ENCODE data around the gene FXR1. TPM values are rescaled to one million over a fixed set of nuclear protein-coding genes. Genes with fewer than 3 reads are reported as not detected.
"Not testable (repeated sequence)": the region's sequence is repeated elsewhere in the genome, so short reads cannot be mapped to it uniquely, and the experiment has no call there.

FXR1 gene
- polyA plus RNA-seq, 3 donors, result 224 to 258 (median 236) TPM

DNA sequence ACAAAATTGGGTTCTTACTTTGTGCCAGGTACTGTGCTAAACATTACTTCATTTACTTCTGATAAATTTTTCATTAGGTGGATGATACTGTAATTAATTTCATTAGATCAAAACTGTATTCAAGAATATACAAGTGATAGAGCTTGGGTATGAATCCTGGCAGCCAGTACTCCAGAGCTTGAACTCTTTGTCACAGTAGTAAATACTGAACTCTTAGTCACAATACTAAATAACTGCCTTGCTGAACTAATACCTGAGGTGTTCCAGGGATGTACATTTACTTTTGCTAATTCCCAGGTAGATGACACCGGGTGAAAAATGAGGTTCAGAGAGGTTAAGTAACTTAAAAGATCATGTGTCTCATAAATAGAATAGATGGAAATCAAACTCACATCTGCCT lies 20.3 kb downstream of the FXR1 start:
- DNase-seq (ENCODE audit: low read depth in 3 of 3, low spot score in 2 of 3), result no peak

DNA sequence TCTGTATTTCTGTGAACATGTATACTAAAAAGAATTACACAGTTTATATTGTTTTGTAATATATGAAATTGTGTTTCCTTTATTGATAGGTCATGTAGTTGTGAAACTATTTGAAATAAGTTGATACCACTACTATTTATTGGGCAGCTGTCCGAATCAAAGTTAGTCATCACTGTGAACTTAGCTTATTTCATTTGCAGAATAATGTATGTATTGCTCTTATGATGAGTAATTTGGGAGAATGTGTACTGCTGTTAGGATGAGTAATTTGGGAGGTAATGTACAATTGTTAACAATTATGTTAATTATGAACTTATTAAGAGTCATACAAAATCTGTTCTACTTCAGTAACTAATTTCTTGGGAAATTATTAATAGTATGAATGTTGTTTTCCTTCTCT lies 22.2 kb downstream of the FXR1 start:
- no peak for DNase-seq (ENCODE audit: low read depth in 3 of 3, low spot score in 2 of 3)

GRCh38 chr3:180940826-180941225 lies 28.4 kb downstream of the FXR1 start:
- no peak for DNase-seq (ENCODE audit: low read depth in 3 of 3, low spot score in 2 of 3)

GRCh38 chr3:180947761-180948390 lies 35.4 kb downstream of the FXR1 start:
- no peak for DNase-seq (ENCODE audit: low read depth in 3 of 3, low spot score in 2 of 3)

- no peak for DNase-seq (ENCODE audit: low read depth in 3 of 3, low spot score in 2 of 3)
Observed at GRCh38 chr3:180959691-180960090, 47.2 kb downstream of the FXR1 start.

GRCh38 chr3:180961087-180961486 lies 48.6 kb downstream of the FXR1 start:
- DNase-seq (ENCODE audit: low read depth in 3 of 3, low spot score in 2 of 3), result no peak

DNA sequence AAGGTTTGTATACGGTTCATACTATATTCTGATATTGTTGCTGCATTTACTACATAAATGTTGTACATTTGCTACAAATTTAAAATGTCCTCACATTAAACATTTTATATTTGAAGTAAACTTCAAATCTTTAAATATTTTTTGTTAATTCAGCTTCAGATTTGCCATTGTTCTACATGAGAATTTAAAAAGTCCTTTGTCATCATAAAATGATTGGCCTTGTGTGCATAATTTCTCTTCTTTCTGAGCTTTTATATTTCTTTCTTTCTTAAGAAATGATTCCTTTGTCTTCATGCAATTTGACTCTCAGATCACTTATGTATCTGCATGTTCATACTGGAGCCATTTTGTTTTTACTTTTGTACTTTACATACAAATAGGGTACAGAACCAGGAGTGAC lies 49.1 kb downstream of the FXR1 start:
- no peak for DNase-seq (ENCODE audit: low read depth in 3 of 3, low spot score in 2 of 3)

DNA sequence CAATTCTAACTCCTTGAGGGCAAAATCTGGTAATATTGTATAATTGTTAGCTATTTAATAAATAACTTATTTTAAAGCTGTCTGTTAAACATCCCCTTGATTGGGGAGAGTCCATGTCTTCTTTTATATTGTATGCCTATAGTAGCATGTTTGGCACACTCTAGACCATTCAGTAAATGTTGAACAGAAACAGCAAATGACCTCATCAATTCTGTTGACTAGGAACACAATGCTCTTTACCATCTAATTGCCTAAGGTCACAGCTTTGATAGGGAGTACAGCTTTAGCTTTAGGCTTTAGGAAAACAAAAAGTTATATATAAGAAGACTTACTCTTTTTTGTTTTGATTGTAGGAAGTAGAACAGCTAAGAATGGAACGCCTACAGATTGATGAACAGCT lies 50.1 kb downstream of the FXR1 start:
- no peak for DNase-seq (ENCODE audit: low read depth in 3 of 3, low spot score in 2 of 3)

DNA sequence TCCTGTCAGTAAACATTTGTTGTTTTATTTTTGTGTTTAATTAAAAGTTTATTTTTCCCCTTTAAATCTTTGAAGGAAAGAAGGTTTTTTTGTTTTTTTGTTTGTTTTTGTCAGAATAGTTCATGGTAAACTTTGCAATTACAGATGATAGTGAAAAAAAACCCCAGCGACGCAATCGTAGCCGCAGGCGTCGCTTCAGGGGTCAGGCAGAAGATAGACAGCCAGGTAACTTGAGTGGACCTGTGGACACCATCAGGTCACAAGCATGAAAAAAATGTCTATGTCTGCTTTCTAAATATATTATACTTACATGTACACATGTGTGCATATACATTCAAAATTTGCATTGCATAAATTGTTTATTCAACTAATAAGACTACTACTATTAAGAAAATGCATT lies 58.5 kb downstream of the FXR1 start:
- DNase-seq (ENCODE audit: low read depth in 3 of 3, low spot score in 2 of 3), result no peak

DNA sequence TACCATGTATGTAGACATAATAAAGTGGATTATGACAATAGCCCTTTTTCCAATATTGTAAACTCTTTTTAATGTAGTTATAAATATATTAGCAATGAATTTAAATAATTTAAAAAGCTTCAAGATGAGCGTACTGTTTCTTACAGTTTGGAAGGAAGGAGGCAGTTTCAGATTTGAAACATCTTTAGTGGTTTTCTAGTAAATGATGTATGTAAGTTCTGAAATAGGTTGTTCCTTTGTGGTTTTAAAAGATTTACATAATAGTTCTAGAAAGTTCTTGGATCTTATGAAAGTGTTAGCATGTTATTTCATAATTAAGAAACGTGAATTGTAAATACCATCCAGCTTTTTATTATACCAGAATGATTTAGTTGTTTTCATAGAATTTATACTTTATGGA lies 61.1 kb downstream of the FXR1 start:
- DNase-seq (ENCODE audit: low read depth in 3 of 3, low spot score in 2 of 3), result no peak

DNA sequence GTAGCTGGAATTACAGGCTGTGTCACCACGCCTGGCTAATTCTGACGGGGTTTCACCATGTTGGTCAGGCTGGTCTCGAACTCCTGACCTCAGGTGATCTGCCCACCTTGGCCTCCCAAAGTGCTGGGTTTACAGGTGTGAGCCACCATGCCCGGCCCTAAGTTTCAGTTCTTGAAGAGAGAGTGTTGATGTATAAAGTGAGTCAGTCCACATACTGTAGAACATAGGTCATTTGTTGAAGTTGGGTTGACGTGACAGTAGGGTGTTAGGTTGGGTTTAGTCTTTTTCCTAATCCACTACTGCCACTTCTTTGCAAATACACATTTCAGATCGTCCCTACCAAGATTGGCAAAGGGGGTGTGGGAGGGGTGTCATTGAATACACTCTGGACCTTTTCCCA lies 61.8 kb downstream of the FXR1 start:
- no peak for DNase-seq (ENCODE audit: low read depth in 3 of 3, low spot score in 2 of 3)

DNA sequence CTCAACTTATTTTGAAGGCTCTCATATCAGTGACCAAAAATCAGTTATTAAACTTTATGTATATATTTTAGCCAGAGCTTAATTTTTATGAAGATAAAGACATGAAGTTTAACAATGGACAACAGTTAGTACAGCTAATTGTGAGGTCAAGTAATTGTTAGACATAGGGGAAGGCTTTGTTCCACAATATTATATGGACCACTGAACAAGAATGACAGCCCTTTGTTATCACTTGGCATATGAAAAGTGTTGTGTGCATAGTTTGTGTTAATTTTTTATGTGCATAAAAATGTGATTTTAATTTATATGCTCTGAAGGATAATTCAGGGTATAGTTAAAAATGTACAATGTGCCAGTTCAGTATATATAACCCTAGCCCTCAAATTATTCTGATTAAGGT lies 65.0 kb downstream of the FXR1 start:
- no peak for DNase-seq (ENCODE audit: low read depth in 3 of 3, low spot score in 2 of 3)

- DNase-seq (ENCODE audit: low read depth in 3 of 3, low spot score in 2 of 3), result no peak
Observed at GRCh38 chr3:180979961-180980360, 67.5 kb downstream of the FXR1 start.

- DNase-seq (ENCODE audit: low read depth in 3 of 3, low spot score in 2 of 3), result no peak
Observed at GRCh38 chr3:180980611-180981010, 68.1 kb downstream of the FXR1 start.

GRCh38 chr3:180981912-180982311 lies 69.4 kb downstream of the FXR1 start:
- DNase-seq (ENCODE audit: low read depth in 3 of 3, low spot score in 2 of 3), result no peak

GRCh38 chr3:180983136-180983535 lies 70.7 kb downstream of the FXR1 start:
- DNase-seq (ENCODE audit: low read depth in 3 of 3, low spot score in 2 of 3), result no peak

GRCh38 chr3:180986366-180986765 lies 73.9 kb downstream of the FXR1 start:
- DNase-seq (ENCODE audit: low read depth in 3 of 3, low spot score in 2 of 3), result not testable (repeated sequence)

GRCh38 chr3:180987344-180987743 lies 74.9 kb downstream of the FXR1 start:
- DNase-seq (ENCODE audit: low read depth in 3 of 3, low spot score in 2 of 3), result no peak

- peak; percentile 78 to 95 (median 86) for DNase-seq (ENCODE audit: low read depth in 3 of 3, low spot score in 2 of 3)
Observed at GRCh38 chr3:180989291-180990163, 77.1 kb downstream of the FXR1 start, which contains the start of gene DNAJC19. DNAJC19 (minus strand) TSS chr3:180989736; CDS start chr3:180989602, 134 bp downstream.

GRCh38 chr3:180990505-180990904 lies 78.0 kb downstream of the FXR1 start:
- DNase-seq (ENCODE audit: low read depth in 3 of 3, low spot score in 2 of 3), result no peak

DNA sequence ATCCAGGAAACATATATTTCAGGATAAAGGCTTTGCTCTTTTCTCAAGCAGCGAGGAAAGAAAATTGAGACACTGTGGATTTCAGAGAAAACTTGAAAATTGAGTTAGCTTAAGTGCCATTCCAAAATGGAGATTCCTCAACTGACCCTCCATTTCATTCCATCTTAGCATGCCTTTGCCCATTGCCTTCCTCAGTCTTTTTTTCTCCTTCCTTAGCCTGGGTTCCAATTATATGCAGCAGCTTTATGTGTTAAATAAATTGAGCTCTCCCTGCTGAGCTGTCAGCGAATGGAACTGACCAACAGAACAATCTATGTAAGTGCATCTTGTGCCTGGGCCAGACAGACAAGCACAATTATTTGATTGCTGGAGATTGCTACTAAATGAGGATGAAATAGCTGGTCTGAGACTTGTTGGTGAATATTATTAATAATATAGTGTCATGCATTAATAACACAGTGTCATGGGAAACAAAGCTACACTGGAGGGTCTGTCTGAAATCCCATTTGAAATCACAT lies 84.0 kb downstream of the FXR1 start:
- DNase-seq (ENCODE audit: low read depth in 3 of 3, low spot score in 2 of 3), result no peak

DNA sequence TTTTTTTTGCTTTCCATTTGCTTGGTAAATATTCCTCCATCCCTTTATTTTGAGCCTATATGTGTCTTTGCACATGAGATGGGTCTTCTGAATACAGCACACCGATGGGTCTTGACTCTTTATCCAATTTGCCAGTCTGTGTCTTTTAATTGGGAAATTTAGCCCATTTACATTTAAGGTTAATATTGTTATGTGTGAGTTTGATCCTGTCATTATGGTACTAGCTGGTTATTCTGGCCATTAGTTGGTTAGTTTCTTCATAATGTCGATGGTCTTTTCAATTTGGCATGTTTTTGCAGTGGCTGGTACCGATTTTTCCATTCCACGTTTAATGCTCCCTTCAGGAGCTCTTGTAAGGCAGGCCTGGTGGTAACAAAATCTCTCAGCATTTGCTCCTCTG lies 89.9 kb downstream of the FXR1 start:
- not testable (repeated sequence) for DNase-seq (ENCODE audit: low read depth in 3 of 3, low spot score in 2 of 3)
